Esophagus squamous epithelium (tissue), 5 donors: ENCODE measurements around the gene ZBTB43. TPM values are rescaled to one million over a fixed set of nuclear protein-coding genes. Genes with fewer than 3 reads are reported as not detected.

Experiments
- DNase-seq: peaks from one replicate; lab custom pipeline; 2025; lab: John Stamatoyannopoulos, UW
- H3K27ac ChIP-seq, 4 donors: fragments of 200-600 bp; sonication (generic); one replicate each; pipeline ENCODE4 v1.5.1; 2016 to 2019; ENCODE audit warnings: mild to moderate bottlenecking in 1 of 4
- H3K27me3 ChIP-seq, 4 donors: fragments of 200-600 bp; sonication (generic); 1 replicate in 3 of 4; 2 replicates in 1 of 4; pipeline versions ENCODE4 v1.5.1 to v1.6.0; 2017 to 2021; ENCODE audit warnings: antibody characterized with exemption in 1 of 4
- H3K36me3 ChIP-seq, 3 donors: fragments of 200-600 bp; sonication (generic); one replicate each; pipeline ENCODE4 v1.5.1; 2016 to 2019
- H3K4me1 ChIP-seq, 3 donors: fragments of 200-600 bp; sonication (generic); one replicate each; pipeline ENCODE4 v1.5.1; 2017 to 2019
- H3K4me3 ChIP-seq, 4 donors: fragments of 200-600 bp; sonication (generic); 1 replicate in 3 of 4; 2 replicates in 1 of 4; pipeline ENCODE4 v1.5.1; 2016 to 2019; ENCODE audit warnings: mild to moderate bottlenecking in 2 of 4, moderate library complexity in 1 of 4
- H3K9me3 ChIP-seq, 3 donors: fragments of 200-600 bp; sonication (generic); one replicate each; pipeline ENCODE4 v1.5.1; 2016 to 2019
- POLR2A ChIP-seq, 4 donors: fragments of 450-650 bp; IDR thresholded peaks; one replicate each; pipeline ENCODE4 v1.6.1; 2017; ENCODE audit warnings: antibody characterized with exemption in 4 of 4, mild to moderate bottlenecking in 4 of 4, moderate library complexity in 3 of 4
- whole genome bisulfite sequencing, 2 donors: methylation state at CpG; one replicate each; pipeline ENCODE4 v1.1.5; 2018; 5-methylcytosine and 5-hydroxymethylcytosine counted together
- intact Hi-C: fragments of 100-400 bp; cut with DNase I; formaldehyde crosslinking; loops from one replicate; pipeline ENCODE4 v1.15.0; 2022
- total RNA-seq, 4 donors: library from RNA; depleted of rRNA; stranded (reverse); fragments of >200 nt; gene quantifications; one replicate each; pipeline ENCODE4 v1.1.0, GENCODE V29; 2016
- TF ChIP-seq, protein P1 (sequence below), 6 experiments: fragments of 450-650 bp in 4 of 6; fragments of 200-600 bp in 2 of 6; sonication (generic) in 2 of 6; IDR thresholded peaks; one replicate each; pipeline ENCODE4 v1.5.1; 2016 to 2019; ENCODE audit warnings: antibody characterized with exemption in 6 of 6, mild to moderate bottlenecking in 4 of 6, moderate library complexity in 4 of 6
- donor health status: DM: yes; HTN: yes; CAD: no.

The ZBTB43 gene
- total RNA-seq, 4 donors from 2014 or later = 9.9 to 14.3 (median 12.9) TPM

DNA sequence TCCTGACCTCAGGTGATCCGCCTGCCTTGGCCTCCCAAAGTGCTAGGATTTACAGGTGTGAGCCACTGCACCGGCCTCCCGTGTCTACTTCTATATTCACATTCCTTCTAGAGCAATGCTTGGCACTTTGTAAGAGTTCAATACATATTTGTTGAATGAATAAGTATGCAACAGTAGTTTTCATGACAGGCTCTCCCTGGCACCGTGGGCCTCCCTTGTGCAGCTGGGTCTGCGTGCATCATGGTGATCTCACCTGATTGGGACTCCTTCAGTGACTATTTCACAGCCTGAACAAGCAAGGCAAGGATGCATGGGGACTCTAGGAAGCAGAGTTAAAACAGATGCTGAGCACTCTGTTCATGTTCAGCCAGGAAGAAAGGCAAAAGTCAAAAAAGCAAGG, 48.8 kb downstream of the ZBTB43 start:
- Histone ChIP-seq H3K36me3 (no peaks in the 10 kb centered on the region), H3K27ac (no peak overlapping the region), H3K4me3 (no peak overlapping the region), H3K27me3 (peaks cover 0 to 51% (median 0%) of the 10 kb centered on the region in 4 donors), H3K9me3 (no peaks in the 10 kb centered on the region), H3K4me1 (peaks cover 0 to 9% (median 0%) of the 10 kb centered on the region in 3 donors)
- TF ChIP-seq POLR2A (IDR thresholded peaks at IDR 0.05) = no peak
- TF ChIP-seq, protein P1, sequence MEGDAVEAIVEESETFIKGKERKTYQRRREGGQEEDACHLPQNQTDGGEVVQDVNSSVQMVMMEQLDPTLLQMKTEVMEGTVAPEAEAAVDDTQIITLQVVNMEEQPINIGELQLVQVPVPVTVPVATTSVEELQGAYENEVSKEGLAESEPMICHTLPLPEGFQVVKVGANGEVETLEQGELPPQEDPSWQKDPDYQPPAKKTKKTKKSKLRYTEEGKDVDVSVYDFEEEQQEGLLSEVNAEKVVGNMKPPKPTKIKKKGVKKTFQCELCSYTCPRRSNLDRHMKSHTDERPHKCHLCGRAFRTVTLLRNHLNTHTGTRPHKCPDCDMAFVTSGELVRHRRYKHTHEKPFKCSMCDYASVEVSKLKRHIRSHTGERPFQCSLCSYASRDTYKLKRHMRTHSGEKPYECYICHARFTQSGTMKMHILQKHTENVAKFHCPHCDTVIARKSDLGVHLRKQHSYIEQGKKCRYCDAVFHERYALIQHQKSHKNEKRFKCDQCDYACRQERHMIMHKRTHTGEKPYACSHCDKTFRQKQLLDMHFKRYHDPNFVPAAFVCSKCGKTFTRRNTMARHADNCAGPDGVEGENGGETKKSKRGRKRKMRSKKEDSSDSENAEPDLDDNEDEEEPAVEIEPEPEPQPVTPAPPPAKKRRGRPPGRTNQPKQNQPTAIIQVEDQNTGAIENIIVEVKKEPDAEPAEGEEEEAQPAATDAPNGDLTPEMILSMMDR (IDR thresholded peaks at IDR 0.05) = no peak
- no peak for DNase-seq
- intact Hi-C loops = no loop called here
- 42 to 76% methylated on average over 3 to 5 of the region's 5 CpGs for WGBS, 2 donors

DNA sequence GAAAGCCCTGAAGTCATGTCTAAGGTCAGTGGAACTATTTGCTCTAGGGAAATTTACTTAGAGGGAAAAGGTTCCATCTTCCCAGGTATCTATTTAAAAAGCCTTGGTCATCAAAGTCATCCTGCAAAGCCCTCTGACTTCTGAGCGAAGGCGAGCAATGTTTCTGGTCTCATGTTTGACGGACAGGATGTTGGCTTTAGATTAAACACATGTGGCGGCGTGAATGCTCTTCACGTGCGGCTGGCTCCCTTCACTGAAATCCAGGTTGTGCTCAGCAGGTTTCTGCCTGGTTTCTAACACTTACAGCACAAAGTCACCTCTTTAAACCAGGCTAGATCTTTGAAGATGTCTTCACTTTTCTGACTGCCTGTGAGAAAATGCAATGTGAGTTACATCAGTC, 49.9 kb downstream of the ZBTB43 start:
- no peak overlapping the region for H3K4me3 ChIP-seq
- H3K27me3 ChIP-seq = peaks cover 0 to 45% (median 0%) of the 10 kb centered on the region in 4 donors
- H3K9me3 ChIP-seq = no peaks in the 10 kb centered on the region
- no peak for DNase-seq
- H3K27ac ChIP-seq = no peak overlapping the region
- no peaks in the 10 kb centered on the region for H3K36me3 ChIP-seq
- intact Hi-C loops = no loop called here
- H3K4me1 ChIP-seq = peaks cover 0 to 13% (median 0%) of the 10 kb centered on the region in 3 donors
- TF ChIP-seq, protein P1 (IDR thresholded peaks at IDR 0.05) = no peak
- no peak for TF ChIP-seq POLR2A (IDR thresholded peaks at IDR 0.05)
- 33 to 39% methylated on average over 7 of the region's 7 CpGs for WGBS, 2 donors

DNA sequence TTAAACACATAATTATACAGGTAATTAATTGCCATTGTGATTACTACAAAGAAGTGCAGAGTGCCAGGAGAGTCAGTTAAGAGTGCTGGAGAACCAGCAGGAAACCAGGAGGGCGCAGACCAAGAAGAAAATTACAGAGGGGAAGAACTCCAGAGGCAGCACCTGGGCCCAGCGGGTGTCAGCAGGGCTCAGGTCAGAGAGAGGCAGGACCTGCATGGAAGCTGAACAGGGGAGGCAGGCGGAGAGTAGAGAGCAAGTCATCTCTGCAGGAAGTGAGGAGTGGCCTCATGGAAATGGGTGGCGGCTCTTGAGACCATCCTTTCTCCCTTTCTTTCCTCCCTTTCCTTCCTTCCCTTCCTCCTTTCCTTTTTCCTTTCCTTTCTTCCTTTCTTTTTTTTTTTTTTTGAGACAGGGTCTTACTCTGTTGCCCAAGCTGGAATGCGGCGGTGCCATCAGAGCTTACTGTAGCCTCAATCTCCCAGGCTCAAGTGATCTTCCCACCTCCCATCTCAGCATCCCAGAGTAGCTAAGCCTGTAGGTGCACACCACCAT, 51.6 kb downstream of the ZBTB43 start:
- TF ChIP-seq, protein P1 (IDR thresholded peaks at IDR 0.05) = no peak
- no peak for TF ChIP-seq POLR2A (IDR thresholded peaks at IDR 0.05)
- H3K9me3 ChIP-seq = no peaks in the 10 kb centered on the region
- WGBS, 2 donors = 85 to 86% methylated on average over 6 of the region's 6 CpGs
- no peak for DNase-seq
- H3K4me3 ChIP-seq = no peak overlapping the region
- H3K4me1 ChIP-seq = peaks cover 0 to 23% (median 9%) of the 10 kb centered on the region in 3 donors
- peaks cover 0 to 36% (median 0%) of the 10 kb centered on the region in 4 donors for H3K27me3 ChIP-seq
- intact Hi-C loops = no loop called here
- no peaks in the 10 kb centered on the region for H3K36me3 ChIP-seq
- no peak overlapping the region for H3K27ac ChIP-seq

DNA sequence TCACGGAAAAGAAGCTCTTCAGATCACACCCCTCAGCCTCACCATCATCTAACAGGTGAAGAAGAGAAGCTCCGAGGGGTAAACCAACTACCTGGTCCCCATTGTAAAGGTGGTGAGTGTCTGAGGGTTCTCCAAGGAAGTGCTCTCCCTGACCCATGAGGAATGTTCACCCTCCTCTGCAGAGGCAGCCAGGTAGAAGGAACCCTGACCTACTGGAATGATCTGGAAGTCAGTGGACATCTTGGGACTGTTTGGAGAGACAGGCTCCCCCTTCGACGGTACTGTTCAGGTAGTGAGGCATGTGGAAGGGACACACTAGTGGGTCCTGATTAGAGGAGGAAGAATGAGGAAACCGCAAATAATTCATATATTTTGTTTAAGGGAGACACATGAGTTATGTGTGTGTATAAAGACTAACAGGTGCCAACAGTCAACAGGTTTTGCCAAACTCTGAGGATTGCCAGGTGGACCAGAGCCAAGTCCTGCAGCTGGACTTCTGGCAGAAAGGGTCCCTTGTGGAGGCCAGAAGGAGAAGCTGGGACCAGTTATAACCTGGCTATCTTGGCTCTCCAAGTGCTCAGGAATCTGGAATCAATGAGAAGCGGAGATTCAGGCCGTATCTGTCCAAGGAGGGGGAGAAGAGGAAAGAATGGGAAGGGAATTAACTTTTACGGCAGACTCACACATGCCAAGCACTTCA, 52.6 kb downstream of the ZBTB43 start:
- no peak overlapping the region for H3K4me3 ChIP-seq
- no peaks in the 10 kb centered on the region for H3K36me3 ChIP-seq
- no peaks in the 10 kb centered on the region for H3K9me3 ChIP-seq
- peaks cover 8 to 33% (median 16%) of the 10 kb centered on the region in 3 donors for H3K4me1 ChIP-seq
- H3K27me3 ChIP-seq = peaks cover 0 to 26% (median 0%) of the 10 kb centered on the region in 4 donors
- 41 to 43% methylated on average over 8 of the region's 8 CpGs for WGBS, 2 donors
- no peak overlapping the region for H3K27ac ChIP-seq
- intact Hi-C loops = no loop called here
- no peak for DNase-seq
- TF ChIP-seq, protein P1 (IDR thresholded peaks at IDR 0.05) = no peak
- no peak for TF ChIP-seq POLR2A (IDR thresholded peaks at IDR 0.05)

DNA sequence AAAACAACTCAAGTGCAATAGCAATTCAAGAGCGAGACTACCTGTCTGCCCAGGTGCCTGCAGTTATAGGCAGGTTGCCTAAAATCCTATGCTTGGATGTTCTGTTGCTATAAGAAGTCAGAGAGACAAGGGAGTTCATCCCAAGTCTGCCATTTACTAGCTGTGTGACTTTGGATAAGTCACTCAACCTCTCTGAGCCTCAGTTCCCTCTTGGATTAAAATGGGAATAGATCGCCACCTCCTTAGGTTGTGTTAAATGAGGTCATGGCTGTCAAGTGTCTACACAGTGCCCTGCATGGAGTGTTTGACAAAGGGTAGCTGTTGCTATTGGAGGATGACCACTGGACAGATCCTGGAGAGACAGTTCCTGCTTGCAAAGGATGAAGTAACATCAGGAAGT, 54.3 kb downstream of the ZBTB43 start:
- H3K27ac ChIP-seq = no peak overlapping the region
- peaks cover 13 to 50% (median 21%) of the 10 kb centered on the region in 3 donors for H3K4me1 ChIP-seq
- H3K27me3 ChIP-seq = peaks cover 0 to 10% (median 0%) of the 10 kb centered on the region in 4 donors
- 86 to 96% methylated on average over 2 of the region's 2 CpGs for WGBS, 2 donors
- H3K9me3 ChIP-seq = no peaks in the 10 kb centered on the region
- H3K36me3 ChIP-seq = peaks cover 0 to 7% (median 0%) of the 10 kb centered on the region in 3 donors
- no peak overlapping the region for H3K4me3 ChIP-seq
- no peak for TF ChIP-seq POLR2A (IDR thresholded peaks at IDR 0.05)
- TF ChIP-seq, protein P1 (IDR thresholded peaks at IDR 0.05) = no peak
- no peak for DNase-seq
- intact Hi-C loops = no loop called here
